SK-N-SH treated with all-trans-retinoic acid at 6 μM for 48 hours (cell line): ENCODE data around the gene TSPAN9.

Source experiments
- ATAC-seq: fragments of 200-7000 bp; cut with Tn5 transposase; 3 replicates; pipeline ENCODE4 v1.9.1; 2020; ENCODE audit warnings: mild to moderate bottlenecking, moderate library complexity
- ARNTL ChIP-seq: fragments of 450-650 bp; formaldehyde crosslinking; IDR thresholded peaks from 2 replicates; pipeline ENCODE4 v1.5.0; 2020; ENCODE audit warnings: low read depth, mild to moderate bottlenecking, moderate library complexity, borderline replicate concordance
- BACH2 ChIP-seq: fragments of 250-450 bp; sonication (Bioruptor Pico); IDR thresholded peaks from 2 replicates; pipeline ENCODE4 v1.9.0; 2021; ENCODE audit warnings: mild to moderate bottlenecking, borderline replicate concordance
- CREB5 ChIP-seq: fragments of 250-450 bp; sonication (Bioruptor Pico); IDR thresholded peaks from 2 replicates; pipeline ENCODE4 v1.5.1; 2020; ENCODE audit warnings: low read depth, mild to moderate bottlenecking, moderate library complexity
- CSRNP3 ChIP-seq: fragments of 250-450 bp; sonication (Bioruptor Pico); IDR thresholded peaks from 2 replicates; pipeline ENCODE4 v1.5.1; 2021; ENCODE audit warnings: mild to moderate bottlenecking, moderate library complexity
- ESRRG ChIP-seq: fragments of 250-450 bp; sonication (Bioruptor Pico); IDR thresholded peaks from 2 replicates; pipeline ENCODE4 v1.6.1; 2021; ENCODE audit warnings: mild to moderate bottlenecking
- GLIS3 ChIP-seq: fragments of 250-450 bp; sonication (Bioruptor Pico); IDR thresholded peaks from 2 replicates; pipeline ENCODE4 v1.5.0; 2020; ENCODE audit warnings: mild to moderate bottlenecking, moderate library complexity
- ISL1 ChIP-seq: fragments of 250-450 bp; sonication (Bioruptor Pico); IDR thresholded peaks from 2 replicates; pipeline ENCODE4 v2.1.2; 2022; ENCODE audit warnings: mild to moderate bottlenecking, moderate library complexity
- PATZ1 ChIP-seq: fragments of 250-450 bp; sonication (Bioruptor Pico); IDR thresholded peaks from 2 replicates; pipeline ENCODE4 v1.8.0; 2020; ENCODE audit warnings: mild to moderate bottlenecking, moderate library complexity, borderline replicate concordance
- POU6F1 ChIP-seq: fragments of 250-450 bp; sonication (Bioruptor Pico); IDR thresholded peaks from 2 replicates; pipeline ENCODE4 v1.8.0; 2021; ENCODE audit warnings: low read depth, mild to moderate bottlenecking, moderate library complexity, borderline replicate concordance
- PPARA ChIP-seq: fragments of 250-450 bp; sonication (Bioruptor Pico); IDR thresholded peaks from 2 replicates; pipeline ENCODE4 v1.5.0; 2020; ENCODE audit warnings: mild to moderate bottlenecking, borderline replicate concordance
- SNAI2 ChIP-seq: fragments of 250-450 bp; sonication (Bioruptor Pico); IDR thresholded peaks from 2 replicates; pipeline ENCODE4 v1.5.0; 2020; ENCODE audit warnings: mild to moderate bottlenecking, moderate library complexity
- TCF4 ChIP-seq: fragments of 250-450 bp; sonication (Bioruptor Pico); IDR thresholded peaks from 2 replicates; pipeline ENCODE4 v1.8.0; 2021; ENCODE audit warnings: mild to moderate bottlenecking, moderate library complexity, borderline replicate concordance
- TOX ChIP-seq: fragments of 250-450 bp; sonication (Bioruptor Pico); IDR thresholded peaks from 2 replicates; pipeline ENCODE4 v1.8.0; 2021; ENCODE audit warnings: mild to moderate bottlenecking, moderate library complexity, borderline replicate concordance
- TSHZ2 ChIP-seq: fragments of 250-450 bp; sonication (Bioruptor Pico); IDR thresholded peaks from 2 replicates; pipeline ENCODE4 v1.5.0; 2020; ENCODE audit warnings: mild to moderate bottlenecking, moderate library complexity
- ZFP3 ChIP-seq: fragments of 250-450 bp; sonication (Bioruptor Pico); IDR thresholded peaks from 2 replicates; pipeline ENCODE4 v1.5.0; 2020; ENCODE audit warnings: mild to moderate bottlenecking, moderate library complexity
- ZFP30 ChIP-seq: fragments of 450-650 bp; formaldehyde crosslinking; IDR thresholded peaks from 2 replicates; pipeline ENCODE4 v1.5.0; 2022; ENCODE audit warnings: mild to moderate bottlenecking, moderate library complexity
- ZNF565 ChIP-seq: fragments of 450-650 bp; formaldehyde crosslinking; conservative IDR thresholded peaks from 2 replicates; pipeline ENCODE4 v1.5.0; 2020; ENCODE audit warnings: low read depth, mild to moderate bottlenecking, moderate library complexity

TSPAN9 gene

GRCh38 chr12:3175238-3175637 is 98.1 kb downstream of the TSPAN9 start (continued):
- no peak for TF ChIP-seq PATZ1 (CRISPR knock-in tag)
- TF ChIP-seq POU6F1 (CRISPR knock-in tag), result no peak
- TF ChIP-seq ZFP30 (CRISPR knock-in tag), result no peak
- no peak for TF ChIP-seq CREB5 (CRISPR knock-in tag)
- no peak for TF ChIP-seq CSRNP3 (CRISPR knock-in tag)
- no peak for TF ChIP-seq ARNTL (CRISPR knock-in tag)
- TF ChIP-seq, all 23 proteins: peak for 0

GRCh38 chr12:3176754-3177153 is 99.6 kb downstream of the TSPAN9 start:
- no peak for TF ChIP-seq SNAI2 (CRISPR knock-in tag)
- no peak for TF ChIP-seq PPARA (CRISPR knock-in tag)
- no peak for TF ChIP-seq BACH2 (CRISPR knock-in tag)
- no peak for TF ChIP-seq ZFP30 (CRISPR knock-in tag)
- no peak for TF ChIP-seq GLIS3 (CRISPR knock-in tag)
- TF ChIP-seq ESRRG (CRISPR knock-in tag), result no peak
- no peak for TF ChIP-seq CSRNP3 (CRISPR knock-in tag)
- no peak for TF ChIP-seq ZFP3 (CRISPR knock-in tag)
- no peak for TF ChIP-seq TSHZ2 (CRISPR knock-in tag)
- TF ChIP-seq POU6F1 (CRISPR knock-in tag), result no peak
- TF ChIP-seq TCF4 (CRISPR knock-in tag), result no peak
- no peak for TF ChIP-seq CREB5 (CRISPR knock-in tag)
- no peak for TF ChIP-seq ZNF565 (CRISPR knock-in tag)
- no peak for TF ChIP-seq PATZ1 (CRISPR knock-in tag)
- no peak for TF ChIP-seq ARNTL (CRISPR knock-in tag)
- no peak for TF ChIP-seq TOX
- TF ChIP-seq ISL1 (CRISPR knock-in tag), result no peak
- no peak for ATAC-seq
